ENCODE measurements around the gene ABTB1. TPM values are rescaled to one million over a fixed set of nuclear protein-coding genes. Genes with fewer than 3 reads are reported as not detected.

ABTB1 gene
- total RNA-seq, 1 donor from 2014 or later, result 56.6 TPM

DNA sequence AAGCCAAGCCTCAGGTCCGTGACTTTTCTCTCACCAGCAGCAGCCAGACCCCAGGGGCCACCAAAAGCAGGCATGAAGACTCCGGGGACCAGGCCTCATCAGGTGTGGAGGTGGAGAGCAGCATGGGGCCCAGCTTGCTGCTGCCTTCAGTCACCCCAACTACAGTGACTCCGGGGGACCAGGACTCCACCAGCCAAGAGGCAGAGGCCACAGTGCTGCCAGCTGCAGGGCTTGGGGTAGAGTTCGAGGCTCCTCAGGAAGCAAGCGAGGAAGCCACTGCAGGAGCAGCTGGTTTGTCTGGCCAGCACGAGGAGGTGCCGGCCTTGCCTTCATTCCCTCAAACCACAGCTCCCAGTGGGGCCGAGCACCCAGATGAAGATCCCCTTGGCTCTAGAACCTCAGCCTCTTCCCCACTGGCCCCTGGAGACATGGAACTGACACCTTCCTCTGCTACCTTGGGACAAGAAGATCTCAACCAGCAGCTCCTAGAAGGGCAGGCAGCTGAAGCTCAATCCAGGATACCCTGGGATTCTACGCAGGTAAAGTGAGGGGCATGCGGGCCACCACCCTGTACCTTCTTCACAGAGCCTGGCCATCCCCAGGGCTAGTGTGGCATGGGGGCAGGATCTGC is 12.0 kb upstream of the ABTB1 start:
- TF ChIP-seq, protein P1, sequence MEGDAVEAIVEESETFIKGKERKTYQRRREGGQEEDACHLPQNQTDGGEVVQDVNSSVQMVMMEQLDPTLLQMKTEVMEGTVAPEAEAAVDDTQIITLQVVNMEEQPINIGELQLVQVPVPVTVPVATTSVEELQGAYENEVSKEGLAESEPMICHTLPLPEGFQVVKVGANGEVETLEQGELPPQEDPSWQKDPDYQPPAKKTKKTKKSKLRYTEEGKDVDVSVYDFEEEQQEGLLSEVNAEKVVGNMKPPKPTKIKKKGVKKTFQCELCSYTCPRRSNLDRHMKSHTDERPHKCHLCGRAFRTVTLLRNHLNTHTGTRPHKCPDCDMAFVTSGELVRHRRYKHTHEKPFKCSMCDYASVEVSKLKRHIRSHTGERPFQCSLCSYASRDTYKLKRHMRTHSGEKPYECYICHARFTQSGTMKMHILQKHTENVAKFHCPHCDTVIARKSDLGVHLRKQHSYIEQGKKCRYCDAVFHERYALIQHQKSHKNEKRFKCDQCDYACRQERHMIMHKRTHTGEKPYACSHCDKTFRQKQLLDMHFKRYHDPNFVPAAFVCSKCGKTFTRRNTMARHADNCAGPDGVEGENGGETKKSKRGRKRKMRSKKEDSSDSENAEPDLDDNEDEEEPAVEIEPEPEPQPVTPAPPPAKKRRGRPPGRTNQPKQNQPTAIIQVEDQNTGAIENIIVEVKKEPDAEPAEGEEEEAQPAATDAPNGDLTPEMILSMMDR (IDR thresholded peaks at IDR 0.05), result no peak
- no peaks in the 10 kb centered on the region for H3K36me3 ChIP-seq
- ATAC-seq (no peak), DNase-seq (no peak)
- no peaks in the 10 kb centered on the region for H3K27me3 ChIP-seq (ENCODE audit: low read depth)
- H3K4me3 ChIP-seq, result no peak overlapping the region
- no peaks in the 10 kb centered on the region for H3K9me3 ChIP-seq
- H3K27ac ChIP-seq, result no peak overlapping the region
- no peaks in the 10 kb centered on the region for H3K4me1 ChIP-seq
- intact Hi-C loops (cut with DNase I), result no loop called here

DNA sequence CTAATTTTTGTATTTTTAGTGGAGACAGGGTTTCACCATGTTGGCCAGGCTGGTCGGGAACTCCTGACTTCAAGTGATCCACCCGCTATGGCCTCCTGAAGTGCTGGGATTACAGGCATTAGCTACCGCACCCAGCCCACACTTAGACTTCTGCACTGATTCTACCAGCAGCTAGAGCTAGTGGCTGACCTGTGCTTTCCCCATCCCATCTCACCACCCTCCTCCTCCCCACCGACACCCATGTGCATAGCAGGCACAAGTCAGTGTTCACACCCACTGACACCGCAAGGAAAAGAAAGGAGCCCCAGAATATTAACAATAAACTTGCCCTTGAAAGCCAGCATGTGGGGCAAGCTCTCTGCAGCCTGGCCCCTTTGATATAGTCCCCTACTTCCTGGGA is 11.2 kb upstream of the ABTB1 start:
- TF ChIP-seq, protein P1 (IDR thresholded peaks at IDR 0.05), result no peak
- H3K4me3 ChIP-seq, result no peak overlapping the region
- no peaks in the 10 kb centered on the region for H3K27me3 ChIP-seq (ENCODE audit: low read depth)
- no peaks in the 10 kb centered on the region for H3K36me3 ChIP-seq
- intact Hi-C loops (cut with DNase I), result no loop called here
- H3K4me1 ChIP-seq, result no peaks in the 10 kb centered on the region
- H3K9me3 ChIP-seq, result no peaks in the 10 kb centered on the region
- DNase-seq (no peak), ATAC-seq (no peak)
- H3K27ac ChIP-seq, result no peak overlapping the region

DNA sequence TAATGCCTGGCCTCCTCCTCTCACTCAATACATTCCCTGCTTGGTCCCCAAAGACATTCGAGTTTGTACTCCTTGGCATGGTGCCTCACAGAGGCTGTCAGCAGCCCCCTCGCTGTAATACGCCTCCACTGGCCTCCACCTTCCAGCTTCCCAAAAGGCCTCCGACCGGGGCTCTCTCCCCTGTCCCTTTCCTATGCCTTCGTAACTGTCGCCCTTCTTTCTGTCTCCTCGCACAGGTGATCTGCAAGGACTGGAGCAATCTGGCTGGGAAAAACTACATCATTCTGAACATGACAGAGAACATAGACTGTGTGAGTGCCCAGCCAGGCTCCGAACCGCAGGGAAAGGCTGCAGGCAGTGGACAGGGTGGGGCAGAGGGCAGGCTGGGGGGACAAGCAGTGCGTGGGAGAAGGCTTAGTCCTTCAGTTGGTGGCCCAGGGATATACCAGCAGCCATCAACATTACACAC is 10.7 kb upstream of the ABTB1 start:
- ATAC-seq, result no peak

DNA sequence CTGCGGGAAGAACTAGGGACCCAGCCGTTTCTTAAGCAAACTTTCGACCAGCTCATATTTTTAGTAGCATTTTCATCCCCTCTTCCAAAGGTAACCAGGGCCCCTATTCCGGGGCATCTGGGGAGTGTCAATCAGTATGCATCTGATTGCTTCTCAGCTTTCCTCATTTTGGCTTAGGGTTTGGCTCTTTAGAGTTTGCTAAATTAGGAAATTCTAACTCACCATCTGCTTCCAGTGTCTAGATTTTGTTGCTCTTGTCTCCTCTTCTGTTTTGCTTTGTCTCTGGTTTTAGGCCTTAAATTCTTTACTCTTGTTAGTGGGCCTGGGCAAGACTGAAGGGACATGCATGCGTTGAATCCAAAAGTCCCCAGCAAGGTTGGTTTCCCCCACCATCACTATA is 9.6 kb upstream of the ABTB1 start:
- no peaks in the 10 kb centered on the region for H3K4me1 ChIP-seq
- no peak for DNase-seq
- no peaks in the 10 kb centered on the region for H3K36me3 ChIP-seq
- no peaks in the 10 kb centered on the region for H3K27me3 ChIP-seq (ENCODE audit: low read depth)
- intact Hi-C loops (cut with DNase I), result no loop called here
- no peak overlapping the region for H3K27ac ChIP-seq
- no peaks in the 10 kb centered on the region for H3K9me3 ChIP-seq
- no peak overlapping the region for H3K4me3 ChIP-seq
- ATAC-seq, result no peak
- TF ChIP-seq, protein P1 (IDR thresholded peaks at IDR 0.05), result no peak

More for the DNA sequence above, 10.7 kb upstream of the ABTB1 start:
- TF ChIP-seq, protein P1 (IDR thresholded peaks at IDR 0.05), result no peak
- DNase-seq, result no peak
- intact Hi-C loops (cut with DNase I), result no loop called here
- no peak overlapping the region for H3K4me3 ChIP-seq
- H3K4me1 ChIP-seq, result no peaks in the 10 kb centered on the region
- H3K27ac ChIP-seq, result no peak overlapping the region
- H3K27me3 ChIP-seq (ENCODE audit: low read depth), result no peaks in the 10 kb centered on the region
- no peaks in the 10 kb centered on the region for H3K36me3 ChIP-seq
- H3K9me3 ChIP-seq, result no peaks in the 10 kb centered on the region

DNA sequence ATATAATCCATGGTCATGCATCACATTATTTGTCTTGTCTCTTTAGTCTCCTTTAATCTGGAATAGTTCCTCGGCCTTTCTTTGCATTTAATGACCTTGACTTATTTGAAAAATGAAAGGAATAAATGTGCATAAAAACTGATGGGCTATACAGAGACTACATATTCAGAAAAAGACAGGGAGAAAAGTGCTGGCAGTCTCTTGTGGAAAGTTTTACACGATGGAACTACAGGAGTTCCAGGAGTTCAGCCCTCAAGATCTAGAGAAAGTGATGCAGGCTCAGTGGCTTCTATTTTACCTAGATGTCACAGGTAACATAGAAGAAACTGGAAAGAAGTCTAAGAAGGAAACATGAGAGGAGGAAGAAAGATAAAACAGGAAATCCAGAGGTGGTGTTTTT is 7.6 kb upstream of the ABTB1 start:
- no peaks in the 10 kb centered on the region for H3K27me3 ChIP-seq (ENCODE audit: low read depth)
- no peaks in the 10 kb centered on the region for H3K4me1 ChIP-seq
- intact Hi-C loops (cut with DNase I), result no loop called here
- DNase-seq (no peak), ATAC-seq (no peak)
- no peaks in the 10 kb centered on the region for H3K36me3 ChIP-seq
- TF ChIP-seq, protein P1 (IDR thresholded peaks at IDR 0.05), result no peak
- H3K4me3 ChIP-seq, result no peak overlapping the region
- no peaks in the 10 kb centered on the region for H3K9me3 ChIP-seq
- no peak overlapping the region for H3K27ac ChIP-seq
